HG02885 (cell line): ENCODE data around the gene ATRAID.
"Not testable (repeated sequence)": the region's sequence is repeated elsewhere in the genome, so short reads cannot be mapped to it uniquely, and the experiment has no call there.

Source experiments
- ATAC-seq: cut with Tn5 transposase; IDR thresholded peaks from one replicate; pipeline ENCODE4 v1.9.1; 2021; ENCODE audit warnings: mild to moderate bottlenecking; ENCODE audit not compliant: unreplicated experiment, poor library complexity

The ATRAID gene

GRCh38 chr2:27191070-27191829, 20.6 kb upstream of the ATRAID start:
- ATAC-seq = no peak

GRCh38 chr2:27194538-27195354, 17.1 kb upstream of the ATRAID start:
- no peak for ATAC-seq

- not testable (repeated sequence) for ATAC-seq
Observed at GRCh38 chr2:27195799-27196198, 16.0 kb upstream of the ATRAID start.

GRCh38 chr2:27198068-27198467, 13.8 kb upstream of the ATRAID start:
- not testable (repeated sequence) for ATAC-seq

- no peak for ATAC-seq
Observed at GRCh38 chr2:27198627-27199026, 13.2 kb upstream of the ATRAID start.

GRCh38 chr2:27199241-27199640, 12.6 kb upstream of the ATRAID start:
- ATAC-seq = no peak

GRCh38 chr2:27201675-27202074, 10.2 kb upstream of the ATRAID start:
- ATAC-seq = no peak

GRCh38 chr2:27202854-27203253, 9.0 kb upstream of the ATRAID start:
- ATAC-seq = no peak

GRCh38 chr2:27203741-27204140, 8.1 kb upstream of the ATRAID start:
- ATAC-seq = no peak

- ATAC-seq = no peak
Observed at GRCh38 chr2:27204566-27204965, 7.3 kb upstream of the ATRAID start.

GRCh38 chr2:27205206-27205605, 6.6 kb upstream of the ATRAID start:
- ATAC-seq = no peak

- ATAC-seq = no peak
Observed at GRCh38 chr2:27206346-27206745, 5.5 kb upstream of the ATRAID start.

GRCh38 chr2:27208486-27209050, 3.3 kb upstream of the ATRAID start:
- no peak for ATAC-seq

- no peak for ATAC-seq
Observed at GRCh38 chr2:27209621-27210401, 2.0 kb upstream of the ATRAID start.

- no peak for ATAC-seq
Observed at GRCh38 chr2:27211241-27211942, 449 bp upstream of the ATRAID start.

- no peak for ATAC-seq
Observed at GRCh38 chr2:27212626-27213471, 1.0 kb downstream of the ATRAID start.

- no peak for ATAC-seq
Observed at GRCh38 chr2:27214941-27215340, 3.1 kb downstream of the ATRAID start.

- ATAC-seq = no peak
Observed at GRCh38 chr2:27216416-27217137, 4.7 kb downstream of the ATRAID start.
